Activated naive CD4-positive, alpha-beta T cell treated with anti-CD3 and anti-CD28 coated beads, Interleukin-2, amount 50 U/mL, for 72 hours (primary cell): ENCODE results near the gene CNRIP1. TPM values are rescaled to one million over a fixed set of nuclear protein-coding genes. Genes with fewer than 3 reads are reported as not detected.
"Not testable (repeated sequence)": the region's sequence is repeated elsewhere in the genome, so short reads cannot be mapped to it uniquely, and the experiment has no call there.

Experiments used
- ATAC-seq, 2 donors: fragments of 150-1000 bp; cut with Tn5 transposase; 2 replicates each; pipeline ENCODE4 v1.10.0; 2021; ENCODE audit warnings: mild to moderate bottlenecking in 2 of 2, moderate library complexity in 2 of 2
- DNase-seq, 2 donors: peaks; one replicate each; pipeline ENCODE4 v3.0.0; 2021 to 2022; ENCODE audit warnings: low spot score in 2 of 2
- H3K27ac Mint-ChIP-seq, 2 donors: one replicate each; pipeline ENCODE4 v1.8.0; 2022; ENCODE audit warnings: mild to moderate bottlenecking in 2 of 2, mixed read lengths in 2 of 2
- H3K36me3 Mint-ChIP-seq, 2 donors: one replicate each; pipeline ENCODE4 v1.8.0; 2022; ENCODE audit warnings: mixed read lengths in 2 of 2
- H3K9me3 Mint-ChIP-seq, 2 donors: one replicate each; pipeline ENCODE4 v1.8.0; 2022; ENCODE audit warnings: mixed read lengths in 2 of 2
- total RNA-seq, 2 donors: library from RNA; stranded (reverse); gene quantifications; one replicate each; pipeline ENCODE4 v1.2.3, GENCODE V29; 2022

CNRIP1 gene, protein sequence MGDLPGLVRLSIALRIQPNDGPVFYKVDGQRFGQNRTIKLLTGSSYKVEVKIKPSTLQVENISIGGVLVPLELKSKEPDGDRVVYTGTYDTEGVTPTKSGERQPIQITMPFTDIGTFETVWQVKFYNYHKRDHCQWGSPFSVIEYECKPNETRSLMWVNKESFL
- total RNA-seq = not detected

- peak in 1 of 2 donors; percentile 16 for ATAC-seq
- peak in 1 of 2 donors; percentile 5 for DNase-seq
- no peaks in the 10 kb centered on the region for H3K36me3 Mint-ChIP-seq
Measured at GRCh38 chr2:68319398-68320117, at the start of gene CNRIP1. CNRIP1 (minus strand) TSS chr2:68319949; CDS start chr2:68319400, 549 bp downstream.

GRCh38 chr2:68369337-68369734 lies 49.6 kb upstream of the CNRIP1 start:
- no peak overlapping the region for H3K27ac Mint-ChIP-seq
- H3K9me3 Mint-ChIP-seq = peaks cover 0 to 7% of the 10 kb centered on the region in 2 donors
- peaks cover 4 to 13% of the 10 kb centered on the region in 2 donors for H3K36me3 Mint-ChIP-seq

More at GRCh38 chr2:68319398-68320117, at the start of gene CNRIP1:
- H3K27ac Mint-ChIP-seq = no peak within 1 kb of the TSS
- no peaks in the 10 kb centered on the region for H3K9me3 Mint-ChIP-seq

DNA sequence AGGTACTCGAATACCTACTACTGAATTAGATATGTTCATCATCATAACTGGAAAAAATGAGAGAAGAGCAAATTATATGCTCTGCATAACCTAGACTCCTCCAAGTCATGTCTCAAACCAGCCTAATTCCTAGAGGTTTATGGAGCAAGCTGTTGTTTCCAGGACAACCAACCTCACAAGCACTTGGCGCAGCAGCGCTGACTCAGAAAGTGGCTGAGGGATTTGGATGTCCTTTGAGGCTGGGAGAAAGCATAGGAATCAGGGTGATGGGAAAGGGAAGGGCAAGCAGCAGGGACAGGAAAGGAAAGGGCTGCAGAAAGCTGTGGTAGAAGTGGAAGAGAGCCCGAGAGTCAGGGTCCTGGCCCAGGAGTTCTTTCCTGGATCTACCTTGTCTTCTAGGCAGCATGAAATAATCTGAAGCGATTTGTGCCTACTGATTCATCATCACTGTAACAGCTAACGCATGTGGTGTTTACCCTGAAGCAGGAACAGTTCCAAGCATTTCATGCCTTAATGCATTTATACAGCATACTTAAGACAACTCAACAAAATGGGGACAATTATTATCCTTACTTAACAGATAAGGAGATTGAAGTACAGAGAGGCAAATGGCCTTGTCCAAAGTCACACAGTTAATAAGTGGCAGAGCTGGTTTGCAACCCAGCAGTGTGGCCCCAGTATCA lies 49.0 kb upstream of the CNRIP1 start:
- peaks cover 4 to 13% of the 10 kb centered on the region in 2 donors for H3K36me3 Mint-ChIP-seq
- DNase-seq (no peak), ATAC-seq (no peak)
- H3K27ac Mint-ChIP-seq = no peak overlapping the region
- peaks cover 0 to 7% of the 10 kb centered on the region in 2 donors for H3K9me3 Mint-ChIP-seq

More at GRCh38 chr2:68369337-68369734, 49.6 kb upstream of the CNRIP1 start:
- ATAC-seq (no peak), DNase-seq (no peak)

DNA sequence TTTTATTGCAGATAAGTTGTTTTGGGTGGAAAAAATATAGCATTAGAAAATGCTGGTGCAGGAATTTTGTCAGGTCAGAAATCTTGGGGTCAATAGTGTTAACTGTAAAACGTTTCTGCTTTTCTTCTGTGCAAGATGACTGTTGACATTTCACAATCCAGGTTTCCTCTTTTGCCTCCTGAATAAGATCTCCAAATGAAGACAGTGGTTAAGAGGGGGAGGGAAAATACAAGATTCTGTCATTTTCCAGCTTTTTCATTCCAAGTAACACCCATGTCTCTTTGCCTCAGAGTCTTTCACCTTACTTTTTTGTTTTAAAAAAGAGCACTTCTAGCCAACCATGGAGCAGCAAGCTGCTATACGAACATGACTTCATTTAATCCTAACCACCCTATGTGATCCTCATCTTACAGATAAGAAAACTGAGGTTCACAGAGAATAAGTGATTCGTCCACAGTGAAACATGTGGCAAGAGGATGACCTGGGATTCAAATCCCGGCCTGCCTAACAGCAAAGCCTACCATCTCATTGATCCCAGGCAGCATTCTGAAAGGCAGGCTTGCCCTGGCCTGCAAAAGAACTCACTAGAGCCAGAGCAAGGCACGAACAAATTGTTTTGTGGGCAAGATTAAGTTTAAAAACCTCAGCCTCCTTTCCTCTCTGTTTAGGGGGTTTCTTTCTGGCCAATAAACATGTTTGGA lies 48.4 kb upstream of the CNRIP1 start:
- ATAC-seq (no peak), DNase-seq (no peak)
- Mint-ChIP-seq H3K27ac (no peak overlapping the region), H3K36me3 (peaks cover 4 to 13% of the 10 kb centered on the region in 2 donors), H3K9me3 (peaks cover 0 to 7% of the 10 kb centered on the region in 2 donors)

- Mint-ChIP-seq H3K27ac (no peak overlapping the region), H3K36me3 (peaks cover 4 to 13% of the 10 kb centered on the region in 2 donors), H3K9me3 (peaks cover 0 to 7% of the 10 kb centered on the region in 2 donors)
- no peak for ATAC-seq
- no peak for DNase-seq
Measured at GRCh38 chr2:68366083-68366560, 46.4 kb upstream of the CNRIP1 start.

DNA sequence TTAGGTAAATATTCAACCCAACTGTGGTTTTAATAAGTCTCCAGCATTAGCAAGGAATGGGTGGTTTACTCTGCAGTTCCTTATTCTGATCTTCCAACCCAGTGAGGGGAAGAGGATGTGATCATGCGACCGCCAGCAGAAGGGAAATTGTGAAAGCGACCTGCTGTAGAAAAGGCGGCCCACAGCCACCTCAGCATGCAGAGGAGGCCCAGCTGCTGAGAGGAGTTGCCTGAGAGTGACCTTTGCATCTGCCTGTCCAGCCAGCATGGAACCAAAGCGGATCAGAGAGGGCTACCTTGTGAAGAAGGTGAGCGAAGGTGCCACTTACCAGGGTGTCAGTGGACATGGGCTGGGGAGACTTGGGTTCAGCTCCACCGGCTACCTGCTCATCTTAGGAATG lies 45.3 kb upstream of the CNRIP1 start, which contains the start of gene PLEK:
Gene PLEK, plus strand, starts transcription at position 196 of the 400 bp plus-strand sequence. Its CDS starts 70 bp downstream, at position 266.
- H3K27ac Mint-ChIP-seq = no peak within 1 kb of the TSS
- ATAC-seq (peak in 1 of 2 donors; percentile 17), DNase-seq (no peak)
- peaks cover 0 to 5% of the 10 kb centered on the region in 2 donors for H3K9me3 Mint-ChIP-seq
- peaks cover 4 to 11% of the 10 kb centered on the region in 2 donors for H3K36me3 Mint-ChIP-seq

DNA sequence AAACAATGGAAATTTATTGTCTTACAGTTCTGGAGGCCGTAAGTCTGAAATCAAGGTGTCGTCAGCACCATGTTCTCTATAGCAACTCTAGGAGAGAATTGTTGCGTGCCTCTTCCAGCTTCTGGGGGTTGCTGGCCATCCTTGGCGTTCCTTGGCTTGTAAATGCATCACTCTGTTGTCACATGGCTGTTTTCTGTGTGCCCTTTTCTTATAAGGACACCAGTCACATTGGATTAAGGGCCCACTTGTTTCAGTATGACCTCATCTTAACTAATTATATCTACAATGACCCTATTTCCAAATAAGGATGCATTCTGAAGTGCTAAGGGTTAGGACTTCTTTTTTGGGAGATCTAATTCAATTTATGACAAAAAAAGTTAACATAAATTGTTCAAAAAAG lies 44.0 kb upstream of the CNRIP1 start:
- Mint-ChIP-seq H3K36me3 (peaks cover 3% of the 10 kb centered on the region in 2 donors), H3K9me3 (no peaks in the 10 kb centered on the region), H3K27ac (no peak overlapping the region)
- ATAC-seq (no peak), DNase-seq (no peak)

DNA sequence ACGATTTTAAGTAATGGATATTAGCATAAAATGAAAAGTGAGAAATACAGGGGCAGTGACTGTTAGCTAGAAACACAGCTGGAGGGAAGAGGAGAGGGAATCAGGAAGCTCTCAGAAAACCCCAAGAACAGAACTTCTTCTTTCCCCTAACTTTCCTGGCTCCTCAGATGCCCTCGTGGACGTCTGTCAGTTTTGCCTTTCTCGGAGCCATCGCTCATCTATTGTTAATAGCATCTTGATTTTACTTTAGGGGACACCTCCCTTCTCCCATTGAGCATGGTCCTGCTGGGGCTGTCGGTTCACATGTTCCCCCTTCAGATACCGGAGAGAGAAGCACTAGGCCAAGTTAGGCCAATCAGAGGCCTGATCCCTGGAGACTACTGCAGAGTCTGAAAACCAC lies 43.0 kb upstream of the CNRIP1 start:
- DNase-seq (no peak), ATAC-seq (no peak)
- Mint-ChIP-seq H3K36me3 (no peaks in the 10 kb centered on the region), H3K9me3 (no peaks in the 10 kb centered on the region), H3K27ac (no peak overlapping the region)

GRCh38 chr2:68362069-68362468 lies 42.3 kb upstream of the CNRIP1 start:
- peak; percentile 92 to 93 for ATAC-seq
- peak; percentile 71 to 77 for DNase-seq
- Mint-ChIP-seq H3K9me3 (no peaks in the 10 kb centered on the region), H3K36me3 (no peaks in the 10 kb centered on the region), H3K27ac (no peak overlapping the region)

- no peaks in the 10 kb centered on the region for H3K9me3 Mint-ChIP-seq
- ATAC-seq (no peak), DNase-seq (no peak)
- H3K36me3 Mint-ChIP-seq = no peaks in the 10 kb centered on the region
- H3K27ac Mint-ChIP-seq = no peak overlapping the region
Measured at GRCh38 chr2:68359889-68360288, 40.1 kb upstream of the CNRIP1 start.

DNA sequence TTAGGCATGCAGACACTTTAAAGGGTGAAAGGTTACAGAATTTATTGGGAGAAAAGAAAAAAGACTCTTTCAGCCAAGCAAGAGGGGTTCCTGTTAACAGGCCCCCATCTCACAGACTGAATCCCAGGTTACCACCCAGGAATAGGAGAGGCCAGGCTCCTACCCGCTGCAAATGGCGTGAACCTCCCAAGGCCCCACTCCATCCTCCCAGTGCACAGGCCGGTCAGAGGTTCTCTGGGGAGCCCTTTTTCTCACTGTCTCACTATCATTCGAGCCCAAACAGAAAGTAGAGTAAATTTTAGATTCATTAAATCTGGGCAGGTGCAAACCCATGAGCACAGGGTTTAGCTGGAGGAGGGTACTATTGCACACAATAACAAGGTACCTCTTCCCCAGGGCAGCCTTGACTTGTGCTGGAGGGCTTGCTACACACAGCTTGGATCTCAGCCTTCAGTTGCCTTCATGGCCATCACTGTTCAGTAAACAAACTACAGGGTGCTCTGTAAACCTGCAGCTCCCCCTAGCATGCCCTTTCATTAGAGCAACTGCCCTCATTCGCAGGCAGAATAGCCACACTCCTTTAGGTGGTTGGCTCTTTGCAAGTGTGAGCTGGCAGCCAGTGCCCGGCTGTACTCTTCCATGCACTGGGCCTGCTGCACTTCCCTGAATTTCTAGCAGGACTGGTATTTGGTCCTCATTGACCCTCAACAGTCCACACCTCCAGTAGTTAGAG lies 38.0 kb upstream of the CNRIP1 start:
- no peak overlapping the region for H3K27ac Mint-ChIP-seq
- ATAC-seq = peak in 1 of 2 donors; percentile 8
- DNase-seq = no peak

DNA sequence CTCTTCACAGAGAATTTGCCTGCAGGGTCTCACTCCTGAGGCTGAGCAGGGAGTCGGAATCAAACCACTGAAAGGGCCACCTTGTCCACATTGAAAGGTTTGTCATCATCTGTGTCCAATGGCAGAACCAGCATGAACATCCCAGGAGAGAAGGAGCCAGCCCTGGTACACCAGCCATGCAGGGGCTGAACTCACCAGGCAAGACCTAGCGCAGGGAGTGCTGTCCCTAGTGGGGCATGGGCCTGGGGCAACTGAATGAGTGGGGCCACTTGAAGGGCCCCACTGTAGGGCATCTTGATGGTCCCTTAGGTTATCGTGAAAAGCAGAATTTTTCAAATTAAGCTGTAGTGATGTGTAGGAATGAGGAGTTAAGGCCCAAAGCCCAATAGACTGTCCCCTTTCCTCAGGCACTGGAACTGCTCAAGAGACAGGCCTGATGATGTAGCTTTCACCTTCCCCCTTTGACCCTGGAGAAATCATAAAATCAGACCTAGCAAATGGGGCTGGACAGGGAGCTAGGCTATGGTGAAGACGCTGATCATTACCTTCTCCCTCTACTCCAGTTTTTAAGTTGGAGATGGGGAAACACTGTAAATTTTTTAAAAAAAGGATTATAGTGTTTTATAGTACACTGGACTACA lies 37.0 kb upstream of the CNRIP1 start:
- Mint-ChIP-seq H3K36me3 (no peaks in the 10 kb centered on the region), H3K27ac (no peak overlapping the region), H3K9me3 (no peaks in the 10 kb centered on the region)
- DNase-seq = no peak
- ATAC-seq = no peak

More for the DNA sequence above, 38.0 kb upstream of the CNRIP1 start:
- no peaks in the 10 kb centered on the region for H3K36me3 Mint-ChIP-seq
- no peaks in the 10 kb centered on the region for H3K9me3 Mint-ChIP-seq

DNA sequence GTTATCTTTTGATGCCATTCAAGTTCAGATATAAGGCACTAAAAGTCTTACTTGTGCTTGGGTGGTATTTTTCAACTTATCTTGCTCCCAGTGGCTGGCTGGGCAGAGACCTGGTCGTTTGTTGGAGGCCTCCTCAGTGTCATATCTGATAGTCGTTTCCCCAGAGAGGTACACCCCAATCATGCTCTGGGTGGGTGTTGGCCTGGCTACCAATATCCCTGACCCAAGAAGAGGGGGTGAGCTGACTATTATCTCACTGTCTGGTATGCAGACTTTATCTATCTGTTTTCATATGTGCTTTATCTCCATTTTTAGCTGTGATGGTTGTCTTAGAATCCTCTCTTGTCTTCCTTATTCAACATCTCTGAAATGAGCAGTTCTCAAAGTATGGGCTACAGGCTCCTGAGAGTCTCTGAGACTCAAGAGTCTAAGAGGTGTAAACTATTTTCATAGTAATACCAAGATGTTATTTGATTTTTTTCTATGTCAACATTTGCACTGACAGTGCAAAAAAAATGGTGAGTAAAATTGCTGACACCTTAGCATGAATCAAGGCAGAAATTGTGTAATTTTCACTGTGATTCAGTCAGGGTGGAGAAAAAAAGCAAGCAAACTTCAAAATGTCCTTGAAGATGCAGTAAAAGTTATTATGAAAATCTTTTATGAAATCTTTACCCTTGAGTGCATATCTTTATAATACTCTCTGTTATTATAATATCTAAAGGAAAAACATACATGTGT lies 33.1 kb upstream of the CNRIP1 start:
- DNase-seq (no peak), ATAC-seq (no peak)
- H3K9me3 Mint-ChIP-seq = no peaks in the 10 kb centered on the region
- no peaks in the 10 kb centered on the region for H3K36me3 Mint-ChIP-seq
- H3K27ac Mint-ChIP-seq = no peak overlapping the region

DNA sequence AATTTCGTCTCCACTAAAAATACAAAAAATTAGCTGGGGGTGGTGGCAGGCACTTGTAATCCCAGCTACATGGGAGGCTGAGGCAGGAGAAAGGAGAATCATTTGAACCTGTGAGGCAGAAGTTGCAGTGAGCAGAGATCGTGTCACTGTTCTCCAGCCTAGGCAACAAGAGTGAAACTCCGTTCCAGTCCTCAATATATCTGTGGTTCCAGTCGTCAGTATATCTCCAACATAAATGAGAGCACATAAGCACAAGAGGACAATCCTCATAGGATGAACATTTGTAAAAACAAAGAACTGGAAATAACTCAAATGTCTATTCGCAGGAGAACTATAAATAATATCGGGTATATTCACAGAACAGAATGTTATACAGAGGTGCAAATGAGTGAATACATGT lies 32.2 kb upstream of the CNRIP1 start:
- Mint-ChIP-seq H3K36me3 (no peaks in the 10 kb centered on the region), H3K27ac (no peak overlapping the region)

DNA sequence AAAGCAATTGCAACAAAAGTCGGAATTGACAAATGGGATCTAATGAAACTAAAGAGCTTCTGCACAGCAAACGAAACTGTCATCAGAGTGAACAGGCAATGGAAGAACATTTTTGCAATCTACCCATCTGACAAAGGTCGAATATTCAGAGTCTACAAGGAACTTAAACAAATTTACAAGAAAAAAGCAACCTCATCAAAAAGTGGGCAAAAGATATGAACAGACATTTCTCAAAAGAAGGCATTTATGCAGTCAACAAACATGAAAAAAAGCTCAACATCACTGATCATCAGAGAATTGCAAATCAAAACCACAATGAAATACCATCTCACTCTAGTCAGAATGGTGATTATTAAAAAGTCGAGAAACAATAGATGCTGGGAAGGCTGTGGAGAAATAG lies 29.3 kb upstream of the CNRIP1 start:
- not testable (repeated sequence) for DNase-seq, ATAC-seq, H3K9me3 Mint-ChIP-seq, H3K36me3 Mint-ChIP-seq, H3K27ac Mint-ChIP-seq

More for the DNA sequence above, 32.2 kb upstream of the CNRIP1 start:
- no peak for ATAC-seq
- DNase-seq = no peak
- H3K9me3 Mint-ChIP-seq = no peaks in the 10 kb centered on the region
